GM19324 (cell line): Measurements from ENCODE around the gene HNRNPAB.
"Not testable (repeated sequence)": the region's sequence is repeated elsewhere in the genome, so short reads cannot be mapped to it uniquely, and the experiment has no call there.

Experiments used
- ATAC-seq: cut with Tn5 transposase; IDR thresholded peaks from one replicate; pipeline ENCODE4 v1.9.1; 2021; ENCODE audit warnings: mild to moderate bottlenecking, moderate library complexity; ENCODE audit not compliant: unreplicated experiment, low FRiP score

The HNRNPAB gene

DNA sequence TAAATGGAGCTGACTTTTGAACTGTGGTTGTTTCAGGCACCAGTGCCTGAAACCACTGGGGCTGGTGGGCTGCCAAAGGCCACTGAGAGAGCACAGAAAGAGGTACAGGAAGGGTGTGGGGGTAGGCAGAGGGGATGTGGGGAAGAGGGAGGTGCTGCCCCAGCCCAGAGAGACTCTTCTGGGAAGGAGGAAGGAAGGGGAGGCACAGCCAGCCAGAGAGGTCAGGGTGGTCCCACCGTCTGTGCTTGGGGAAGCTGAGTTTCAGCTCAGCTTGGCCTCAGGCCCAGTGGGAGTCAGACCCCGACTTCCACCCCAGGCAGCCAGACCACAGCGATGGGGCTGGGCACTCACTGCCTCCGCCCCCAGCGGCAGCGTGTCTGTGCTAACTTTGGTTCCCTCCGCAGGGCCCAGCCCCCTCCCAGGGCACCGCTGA, 36.9 kb downstream of the HNRNPAB start:
- ATAC-seq, result no peak

DNA sequence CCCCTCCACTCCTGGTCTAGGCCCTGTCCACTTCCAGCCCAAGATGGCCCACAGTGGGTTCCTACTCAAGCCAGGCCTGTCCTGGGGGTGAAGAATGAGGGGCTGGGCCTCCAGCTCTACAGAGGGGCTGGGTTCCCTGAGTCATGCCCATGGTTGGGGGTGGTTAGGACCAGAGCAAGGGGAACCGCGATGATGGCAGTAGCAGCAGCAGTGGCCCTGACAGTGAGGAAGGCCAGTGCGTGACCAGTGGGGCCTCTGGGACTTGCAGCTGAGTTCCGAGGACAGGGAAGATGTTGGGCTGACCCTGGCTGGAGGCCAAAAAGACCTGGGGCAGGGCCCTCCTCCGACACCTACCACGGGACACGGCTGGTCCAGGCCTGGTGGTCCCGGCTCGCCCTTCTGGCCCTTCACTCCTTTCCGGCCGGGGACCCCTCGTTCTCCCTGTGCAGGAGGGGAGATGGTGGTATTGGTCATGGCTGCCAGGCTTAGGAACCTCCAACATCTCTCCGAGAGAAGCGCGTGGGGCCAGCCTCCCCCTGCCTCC, 37.4 kb downstream of the HNRNPAB start:
- no peak for ATAC-seq

DNA sequence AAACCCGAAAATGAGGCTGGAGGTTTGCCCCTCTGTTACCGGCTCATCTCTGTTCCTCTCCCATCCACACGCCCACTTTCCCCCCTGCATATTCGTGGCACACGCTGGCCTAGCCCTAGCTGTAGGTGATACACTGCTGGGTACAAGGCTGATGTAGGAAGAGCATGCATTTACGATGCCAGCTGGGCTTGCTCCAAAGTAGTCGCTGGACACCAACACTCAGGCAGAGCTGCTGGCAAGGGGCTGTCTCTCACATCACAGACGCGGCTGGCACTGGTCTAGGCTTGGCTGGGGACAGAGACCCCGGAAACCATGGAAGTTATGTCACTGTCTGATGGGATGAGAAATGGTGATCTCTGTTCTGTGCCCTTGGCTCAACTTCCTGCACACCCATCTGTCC, 38.1 kb downstream of the HNRNPAB start:
- no peak for ATAC-seq

DNA sequence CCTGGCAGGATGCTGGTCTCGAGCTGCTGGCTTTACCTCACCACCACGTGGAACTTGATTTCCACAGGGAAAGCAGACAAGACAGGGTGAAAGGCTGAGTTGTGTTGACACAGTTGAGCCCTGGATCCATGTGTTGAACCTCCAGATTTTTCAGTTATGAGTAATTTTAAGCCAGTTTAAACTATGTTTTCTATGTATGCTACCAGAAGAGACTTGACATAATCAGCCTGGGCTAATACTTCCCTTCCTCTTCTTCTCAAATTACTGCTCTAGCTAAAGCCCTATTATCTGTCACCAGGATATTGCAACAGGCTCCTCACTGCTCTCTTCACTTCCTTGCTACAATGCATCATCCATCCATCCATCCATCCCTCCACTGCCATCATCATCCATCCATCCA, 40.2 kb downstream of the HNRNPAB start:
- ATAC-seq, result no peak

DNA sequence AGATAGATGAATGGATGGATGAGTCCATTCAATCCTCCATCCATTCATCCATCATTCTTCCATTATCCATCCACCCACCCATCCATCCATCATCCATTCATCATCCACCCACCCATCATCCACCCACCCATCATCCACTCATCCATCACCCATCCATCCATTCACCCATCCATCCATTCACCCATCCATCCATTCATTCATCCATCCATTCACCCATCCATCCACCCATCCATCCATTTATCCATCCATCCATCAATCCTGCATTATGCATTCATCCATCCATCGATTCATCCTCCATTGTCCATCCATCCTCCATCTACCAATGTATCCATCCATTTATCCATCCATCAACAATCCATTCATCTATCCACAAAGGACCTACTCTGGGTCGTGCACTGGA, 41.1 kb downstream of the HNRNPAB start:
- ATAC-seq, result no peak

DNA sequence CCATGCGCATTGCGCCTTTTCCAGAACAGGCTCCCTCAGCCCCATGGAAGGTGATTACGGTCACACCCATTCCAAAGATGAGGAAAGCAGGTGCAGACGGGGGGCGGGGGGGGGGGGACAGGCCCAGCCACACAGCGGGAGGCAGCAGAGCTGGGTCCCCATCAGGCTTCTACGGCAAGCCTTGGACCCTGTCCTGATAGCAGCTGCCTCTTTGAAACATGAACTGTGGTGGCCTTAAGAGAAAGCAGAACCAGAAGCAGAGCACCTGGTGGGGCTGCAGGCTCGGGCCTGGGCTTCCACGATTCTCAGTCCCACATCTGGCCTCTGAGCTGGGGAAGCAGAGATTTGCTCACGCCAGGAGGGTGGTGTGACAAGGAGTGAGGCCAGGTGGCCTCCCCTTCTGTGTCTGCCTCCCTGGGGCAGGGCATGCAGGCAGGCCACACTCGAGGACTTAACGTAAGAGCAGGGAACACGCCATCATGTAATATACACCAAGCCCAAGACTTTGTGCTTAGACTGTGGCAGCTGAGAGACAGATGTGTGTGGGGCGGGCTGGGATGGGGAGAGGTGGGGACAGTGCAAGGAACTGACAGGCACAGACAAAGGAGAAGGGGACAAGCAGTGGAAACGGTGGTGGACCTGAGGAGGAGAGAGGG, 42.4 kb downstream of the HNRNPAB start:
- ATAC-seq, result no peak

DNA sequence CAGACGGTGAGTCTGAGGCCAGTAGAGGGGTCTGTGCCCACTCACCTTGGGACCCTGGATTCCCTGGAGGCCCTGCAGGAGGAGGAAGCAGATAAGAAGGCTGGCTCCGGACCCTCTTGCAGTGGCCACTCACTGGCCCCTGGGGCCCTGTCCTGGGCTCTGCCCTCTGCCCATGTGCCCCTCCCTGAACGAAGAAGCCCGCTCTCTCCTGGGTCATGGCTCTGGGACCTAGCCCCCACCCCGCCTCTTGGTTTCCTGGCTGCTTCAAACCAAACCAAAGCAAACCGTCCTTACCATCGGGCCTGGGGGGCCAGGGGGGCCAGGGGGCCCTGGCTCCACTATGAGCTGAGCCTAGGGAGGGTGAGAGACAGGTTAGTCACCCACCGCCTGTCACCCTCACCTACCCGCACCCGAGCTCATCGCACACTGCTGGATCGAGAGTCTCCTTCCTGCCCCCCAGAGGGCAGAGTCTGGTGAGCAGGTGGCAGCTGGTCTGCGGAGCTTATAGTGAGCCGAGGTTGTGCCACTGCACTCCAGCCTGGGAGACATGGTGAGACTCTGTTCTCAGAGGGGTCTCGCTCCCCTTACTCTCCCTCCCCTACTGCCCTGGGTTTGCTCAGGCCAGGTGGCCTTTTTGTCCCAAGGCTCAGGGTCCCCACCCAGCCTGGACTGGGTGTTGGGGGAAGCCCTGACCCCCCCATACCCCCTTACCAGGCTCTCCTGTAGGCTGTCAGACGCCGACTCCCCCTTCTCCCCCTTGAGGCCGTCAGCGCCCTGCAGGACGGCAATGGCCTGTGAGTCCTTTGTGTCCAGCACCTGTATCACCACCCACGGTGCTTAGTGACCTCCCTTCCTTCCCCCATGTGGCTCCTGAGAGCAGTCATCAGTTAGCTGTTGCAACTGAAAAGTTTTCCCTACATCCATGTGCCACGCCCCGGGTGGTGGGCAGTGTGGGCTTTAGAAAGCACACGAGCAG, 43.4 kb downstream of the HNRNPAB start:
- no peak for ATAC-seq

DNA sequence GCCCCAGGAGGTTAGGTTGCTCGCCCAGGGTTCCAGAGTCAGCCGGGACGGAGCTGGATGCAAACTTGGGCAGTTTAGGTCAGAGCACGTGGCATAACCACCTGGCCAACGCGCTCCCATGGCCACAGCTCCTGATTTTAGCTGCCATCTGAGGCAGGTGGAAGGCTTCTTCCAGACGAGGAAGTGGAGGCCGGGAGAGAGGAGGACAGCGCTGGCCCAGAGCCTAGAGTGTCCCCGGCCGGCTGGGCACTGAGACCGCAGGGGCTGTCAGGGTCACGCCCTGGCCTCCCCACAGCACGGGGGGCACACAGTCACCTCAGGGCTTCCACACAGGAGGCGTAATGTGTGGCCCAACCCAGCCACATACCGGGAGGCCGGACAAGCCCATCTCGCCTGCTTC, 44.4 kb downstream of the HNRNPAB start:
- ATAC-seq, result no peak

DNA sequence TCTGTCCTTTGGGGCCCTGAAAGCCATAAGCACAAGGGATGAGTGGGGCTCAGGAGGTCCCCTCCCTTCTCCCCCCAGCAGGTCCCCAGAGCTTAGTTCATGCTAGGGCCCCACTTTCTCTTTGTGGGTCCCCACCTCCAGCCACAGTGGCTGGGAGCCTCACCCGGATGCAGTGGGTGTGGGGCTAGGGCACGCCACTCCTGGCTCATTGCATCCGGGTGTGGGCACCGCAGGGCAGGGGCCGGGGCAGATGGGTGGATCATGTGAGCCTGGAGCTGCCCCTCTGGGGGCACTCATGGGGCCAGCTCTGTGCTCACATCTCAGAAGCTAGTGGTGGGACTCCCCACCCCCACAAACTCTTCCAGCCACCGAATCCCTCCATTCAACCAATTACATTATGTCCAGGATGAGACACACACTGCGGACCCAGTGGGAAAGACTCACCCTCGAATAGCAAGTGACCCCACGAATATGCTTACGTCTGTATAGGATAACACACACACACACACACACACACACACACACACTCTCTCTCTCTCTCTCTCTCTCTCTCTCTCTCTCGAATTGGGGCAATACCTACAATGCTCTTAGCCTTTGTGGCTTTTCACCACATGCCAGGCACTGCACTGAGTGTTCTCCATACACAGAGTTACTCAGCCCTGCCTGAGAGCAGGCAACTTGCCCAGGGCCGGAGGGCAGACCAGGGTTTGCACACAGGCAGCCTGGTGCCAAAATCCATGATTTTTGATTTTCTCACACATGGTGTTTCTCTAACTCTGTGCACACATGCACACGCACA, 45.1 kb downstream of the HNRNPAB start:
- no peak for ATAC-seq

DNA sequence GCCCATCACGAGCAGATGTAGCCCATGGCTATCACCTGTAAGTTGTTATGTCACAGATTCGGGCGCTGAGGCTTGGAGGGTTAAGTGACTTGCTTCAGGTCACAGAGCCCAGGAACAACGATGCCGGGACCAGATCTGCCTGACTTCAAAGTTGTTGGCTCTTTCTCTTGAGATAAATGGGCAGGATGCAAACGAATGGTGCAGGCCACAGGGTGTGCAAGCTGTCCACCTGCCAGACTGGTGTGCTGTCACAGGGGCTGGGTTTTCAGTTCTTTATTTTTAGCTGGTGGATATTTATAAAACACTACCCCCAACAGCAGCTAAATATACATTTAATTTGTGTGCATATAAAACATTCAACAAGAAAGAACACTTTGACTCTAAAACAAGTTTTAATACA, 45.9 kb downstream of the HNRNPAB start:
- no peak for ATAC-seq

DNA sequence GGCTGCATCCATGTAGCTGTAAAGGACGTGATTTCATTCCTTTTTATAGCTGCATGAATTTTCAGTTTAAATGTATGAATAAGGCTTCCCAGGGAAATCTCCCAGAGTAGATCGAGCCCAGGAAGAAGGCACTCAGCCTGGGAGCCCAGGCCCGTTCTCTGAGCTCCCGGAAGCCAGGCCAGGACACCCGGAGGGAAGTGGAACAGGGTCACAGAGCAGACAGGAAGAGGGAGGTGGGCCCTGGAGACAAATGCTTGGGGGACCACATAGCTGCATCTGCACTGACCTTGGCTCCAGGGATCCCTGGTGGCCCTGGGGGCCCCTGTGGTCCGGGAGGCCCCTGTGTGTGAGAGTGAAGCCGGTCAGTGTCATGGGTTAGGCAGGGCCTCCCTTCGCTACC, 47.9 kb downstream of the HNRNPAB start:
- ATAC-seq, result no peak

DNA sequence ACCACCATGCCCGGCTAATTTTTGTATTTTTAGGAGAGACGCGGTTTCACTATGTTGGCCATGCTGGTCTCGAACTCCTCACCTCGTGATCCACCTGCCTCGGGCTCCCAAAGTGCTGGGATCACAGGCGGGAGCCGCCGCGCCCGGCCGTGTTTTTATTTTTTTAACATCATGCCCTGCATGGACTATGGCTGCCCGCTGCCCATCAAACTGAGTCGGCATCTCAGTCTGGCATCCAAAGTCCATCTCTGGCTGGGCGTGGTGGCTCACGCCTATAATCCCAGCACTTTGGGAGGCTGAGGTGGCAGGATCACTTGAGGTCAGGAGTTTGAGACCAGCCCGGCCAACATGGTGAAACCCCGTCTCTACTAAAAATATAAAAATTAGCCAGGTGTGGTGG, 49.3 kb downstream of the HNRNPAB start:
- not testable (repeated sequence) for ATAC-seq

DNA sequence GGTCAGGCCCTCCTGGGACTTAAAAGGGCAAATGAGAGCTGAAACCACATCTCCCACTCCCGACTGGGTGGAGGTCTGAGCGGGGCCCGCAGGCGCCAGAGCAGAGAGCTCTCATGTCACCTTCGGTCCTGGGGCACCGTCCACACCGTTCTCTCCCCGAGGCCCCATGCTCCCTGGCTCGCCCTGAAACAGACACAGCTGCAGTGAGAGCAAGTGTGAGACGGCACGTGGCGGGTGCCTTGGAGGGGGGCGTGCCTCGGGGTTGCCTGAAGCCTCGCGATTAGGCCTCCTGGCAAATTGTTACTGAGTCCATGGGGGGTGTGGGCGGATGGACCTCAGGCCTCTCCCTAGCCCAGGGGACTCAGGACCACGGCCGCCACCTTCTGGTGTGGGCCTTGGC, 52.4 kb downstream of the HNRNPAB start:
- no peak for ATAC-seq

DNA sequence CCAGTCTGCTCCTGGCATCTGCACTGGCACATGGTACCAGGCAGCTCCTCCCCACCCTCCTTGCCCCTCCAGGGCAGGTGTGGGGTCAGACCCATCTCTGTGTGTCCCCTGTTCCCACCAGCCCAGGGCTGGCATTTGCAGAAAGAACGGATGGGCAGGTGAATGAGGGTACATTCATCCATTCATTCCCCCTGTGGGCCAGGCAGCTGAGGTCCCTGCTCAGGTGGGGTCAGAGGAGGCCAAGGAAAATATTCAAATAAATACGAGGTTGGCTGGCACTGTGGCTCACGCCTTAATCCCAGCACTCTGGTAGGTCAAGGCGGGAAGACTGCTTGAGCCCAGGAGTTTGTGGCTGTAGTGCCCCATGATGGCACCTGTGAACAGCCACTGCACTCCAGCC, 53.3 kb downstream of the HNRNPAB start:
- ATAC-seq, result no peak

DNA sequence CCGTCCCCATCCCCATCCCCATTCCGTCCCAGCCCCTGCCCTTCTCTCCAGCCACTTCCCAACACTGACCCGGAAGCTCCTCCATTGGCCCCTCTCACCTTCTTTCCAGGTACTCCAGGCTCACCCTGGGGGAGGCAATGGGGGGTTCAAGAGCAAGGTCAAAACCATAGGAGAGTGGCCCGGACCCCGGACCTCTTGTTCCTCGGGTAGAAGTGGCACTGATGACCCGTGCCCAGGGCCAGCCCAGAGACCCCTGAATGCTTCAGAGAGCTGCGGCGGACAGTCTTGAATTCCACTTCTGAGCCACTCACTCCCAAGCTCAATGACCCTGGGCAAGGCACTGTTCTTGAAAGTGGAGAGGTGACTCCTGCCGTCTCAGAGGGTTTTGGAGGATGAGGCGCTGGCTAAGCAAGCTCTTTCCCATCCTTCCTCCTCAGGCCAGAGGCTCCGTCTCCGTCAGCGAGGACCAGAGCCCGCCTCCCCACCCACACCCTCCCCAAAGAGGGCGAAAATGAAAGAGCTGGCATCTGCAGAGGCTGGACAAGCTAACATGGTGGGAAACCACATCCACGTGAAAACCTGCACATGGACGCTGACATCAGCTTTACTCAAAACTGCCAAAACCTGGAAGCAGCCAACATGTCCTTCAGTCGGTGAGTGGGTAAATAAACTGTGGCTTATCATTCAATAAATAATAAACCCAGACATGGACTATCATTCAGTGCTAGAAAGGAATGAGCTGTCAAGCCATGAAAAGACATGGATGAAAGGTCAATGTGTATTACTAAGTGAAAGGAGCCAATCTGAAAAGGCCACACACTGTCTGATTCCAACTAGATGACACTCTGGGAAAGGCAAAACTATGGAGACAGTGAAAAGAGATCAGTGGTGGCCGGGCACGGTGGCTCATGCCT, 55.5 kb downstream of the HNRNPAB start:
- ATAC-seq, result no peak
